ENCODE results near the gene EPB41L3. TPM values are rescaled to one million over a fixed set of nuclear protein-coding genes. Genes with fewer than 3 reads are reported as not detected.
"Not testable (repeated sequence)": the region's sequence is repeated elsewhere in the genome, so short reads cannot be mapped to it uniquely, and the experiment has no call there.

EPB41L3 gene
- total and polyA plus RNA-seq, 5 experiments from 2014 or later: 0.15 to 1.5 (median 0.35) TPM

DNA sequence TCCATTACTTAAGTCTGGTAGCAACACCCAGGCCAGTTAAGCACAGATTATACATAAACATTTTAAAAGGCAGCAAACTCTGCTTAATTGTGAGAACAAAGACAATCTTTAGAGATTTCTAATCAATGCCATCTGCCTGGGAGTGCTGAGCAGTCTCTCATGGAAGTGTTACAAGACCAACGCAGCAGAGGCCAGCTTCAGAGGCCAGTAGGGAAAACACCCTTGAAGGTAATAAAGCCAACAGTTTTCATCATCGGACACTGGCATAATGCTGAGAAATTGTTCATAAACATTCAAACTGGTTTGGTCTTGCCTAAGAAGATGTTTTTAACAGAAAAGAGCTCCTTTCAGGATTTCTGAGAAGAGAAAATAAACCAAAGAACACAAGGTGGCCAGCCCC lies 35.0 kb downstream of the EPB41L3 start:
- peaks cover 8 to 64% (median 15%) of the 10 kb centered on the region in 5 donors for H3K27me3 Mint-ChIP-seq
- DNase-seq (no peak), ATAC-seq (no peak)
- peaks cover 0 to 2% (median 0%) of the 10 kb centered on the region in 9 donors for H3K9me3 Mint-ChIP-seq
- no peak overlapping the region for H3K4me3 Mint-ChIP-seq
- H3K36me3 Mint-ChIP-seq: peaks cover 0 to 4% (median 0%) of the 10 kb centered on the region in 3 donors
- POLR2A ChIA-PET: no interaction called here
- no peak overlapping the region for H3K27ac Mint-ChIP-seq
- H3K4me1 Mint-ChIP-seq: no peaks in the 10 kb centered on the region

DNA sequence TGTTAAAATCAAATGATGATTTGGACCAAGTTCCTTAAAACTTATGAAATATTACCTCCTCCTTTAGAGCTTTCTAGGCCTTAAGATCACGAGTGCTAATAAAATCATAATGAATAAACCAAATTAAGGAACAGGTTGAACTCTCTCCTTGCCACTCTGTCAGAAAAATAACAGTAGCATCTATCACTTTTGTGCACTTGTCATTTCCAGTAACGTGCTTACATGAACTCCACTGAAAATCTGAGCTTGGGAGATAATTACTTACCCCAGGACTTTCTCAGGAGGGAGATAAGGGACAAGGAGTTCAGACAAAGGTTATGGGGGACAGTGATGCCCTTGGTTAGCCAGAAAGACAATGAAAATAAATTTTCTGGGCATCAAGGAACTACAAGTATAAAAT lies 36.0 kb downstream of the EPB41L3 start:
- H3K27ac Mint-ChIP-seq: no peak overlapping the region
- peaks cover 8 to 64% (median 15%) of the 10 kb centered on the region in 5 donors for H3K27me3 Mint-ChIP-seq
- POLR2A ChIA-PET: no interaction called here
- no peak for ATAC-seq
- H3K4me3 Mint-ChIP-seq: no peak overlapping the region
- H3K36me3 Mint-ChIP-seq: peaks cover 0 to 4% (median 0%) of the 10 kb centered on the region in 3 donors
- H3K4me1 Mint-ChIP-seq: no peaks in the 10 kb centered on the region
- peaks cover 0 to 2% (median 0%) of the 10 kb centered on the region in 9 donors for H3K9me3 Mint-ChIP-seq
- no peak for DNase-seq

DNA sequence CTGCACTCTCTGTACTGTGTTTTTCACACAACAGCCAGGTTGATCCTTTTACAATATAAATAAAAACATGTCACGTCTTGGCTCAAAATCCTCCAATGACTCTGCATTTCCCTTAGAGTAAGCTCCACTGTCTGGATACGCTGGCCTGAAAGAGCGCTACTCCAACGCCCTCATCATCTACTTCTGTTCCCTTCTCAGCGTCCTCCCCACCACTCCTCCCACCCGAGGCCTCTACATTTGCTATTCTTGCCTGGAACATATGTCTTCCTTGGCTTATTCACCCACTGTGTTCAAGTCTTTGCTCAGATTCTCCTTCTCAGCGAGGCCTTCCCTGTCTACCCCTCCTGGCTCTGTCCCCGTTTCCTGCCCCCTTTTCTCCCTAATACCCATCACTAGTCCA lies 37.6 kb downstream of the EPB41L3 start:
- peak overlapping the region in 1 of 10 donors; percentile 60 for H3K27ac Mint-ChIP-seq
- H3K4me3 Mint-ChIP-seq: no peak overlapping the region
- peaks cover 0 to 4% (median 0%) of the 10 kb centered on the region in 3 donors for H3K36me3 Mint-ChIP-seq
- peaks cover 0 to 2% (median 0%) of the 10 kb centered on the region in 9 donors for H3K9me3 Mint-ChIP-seq
- DNase-seq (no peak), ATAC-seq (no peak)
- H3K4me1 Mint-ChIP-seq: no peaks in the 10 kb centered on the region
- POLR2A ChIA-PET: no interaction called here
- peaks cover 8 to 52% (median 15%) of the 10 kb centered on the region in 5 donors for H3K27me3 Mint-ChIP-seq

DNA sequence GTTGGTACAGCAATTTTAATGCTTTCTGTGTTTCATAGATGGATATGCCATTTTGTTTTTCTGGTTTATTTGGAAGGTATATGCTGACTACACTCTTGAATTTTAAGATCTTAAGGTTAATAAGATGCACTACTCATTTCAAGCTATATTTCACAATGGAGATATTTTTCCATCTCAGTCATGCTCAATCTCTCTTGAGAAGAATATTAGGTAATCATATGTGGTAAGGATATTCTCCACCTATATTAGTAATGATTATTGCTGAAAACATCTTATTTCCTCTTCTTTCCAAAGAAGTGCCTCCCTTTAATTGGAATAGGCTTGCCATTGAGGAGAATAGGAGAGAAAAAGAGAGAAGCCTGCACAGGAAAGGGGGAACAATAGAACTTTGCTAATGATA lies 40.1 kb downstream of the EPB41L3 start:
- Mint-ChIP-seq H3K27ac (no peak overlapping the region), H3K27me3 (peaks cover 7 to 46% (median 13%) of the 10 kb centered on the region in 5 donors)

DNA sequence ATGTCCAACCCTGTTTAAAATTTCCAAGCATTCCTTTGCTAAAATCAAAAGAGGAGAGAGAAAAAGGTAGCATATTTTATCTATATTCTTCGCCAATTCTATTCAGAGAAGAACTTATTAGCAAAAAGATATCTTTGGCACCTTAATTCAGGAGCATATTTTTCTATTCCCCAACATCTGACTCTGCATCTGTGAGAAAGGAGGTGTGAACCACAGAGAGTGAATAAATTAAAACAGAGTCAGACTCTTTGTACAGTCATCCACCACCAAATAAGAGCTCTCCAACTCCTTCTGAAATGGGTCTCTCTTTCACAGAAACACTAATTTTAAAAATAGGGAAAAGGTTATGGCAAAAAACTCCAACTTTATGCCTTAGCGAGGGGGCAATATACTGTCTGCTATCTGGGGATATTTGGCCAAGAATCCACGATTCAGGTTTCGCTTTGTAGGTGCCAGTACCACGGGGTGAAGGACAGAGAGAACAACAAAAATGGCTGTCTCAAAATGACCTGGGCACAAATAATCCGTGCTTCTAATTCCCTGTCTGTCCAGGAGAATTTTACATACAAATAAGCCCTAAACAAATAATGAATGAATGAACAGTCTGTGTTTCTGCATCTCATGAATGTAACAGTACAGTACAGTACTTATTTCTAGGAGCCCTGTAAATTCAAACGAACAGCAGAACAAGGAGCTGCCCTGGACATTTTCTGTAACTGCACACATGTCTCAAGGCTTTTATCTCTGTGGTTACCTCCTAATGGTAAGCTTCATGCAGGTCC lies 43.4 kb downstream of the EPB41L3 start:
- Mint-ChIP-seq H3K27me3 (peaks cover 2 to 26% (median 8%) of the 10 kb centered on the region in 5 donors), H3K4me1 (no peaks in the 10 kb centered on the region), H3K4me3 (no peak overlapping the region), H3K36me3 (no peaks in the 10 kb centered on the region), H3K9me3 (no peaks in the 10 kb centered on the region), H3K27ac (no peak overlapping the region)
- ATAC-seq: no peak
- POLR2A ChIA-PET: no interaction called here
- DNase-seq: no peak

More for the DNA sequence above, 40.1 kb downstream of the EPB41L3 start:
- Mint-ChIP-seq H3K4me1 (no peaks in the 10 kb centered on the region), H3K36me3 (peaks cover 0 to 4% (median 0%) of the 10 kb centered on the region in 3 donors), H3K4me3 (no peak overlapping the region), H3K9me3 (peaks cover 0 to 2% (median 0%) of the 10 kb centered on the region in 9 donors)
- no peak for DNase-seq
- POLR2A ChIA-PET: no interaction called here
- no peak for ATAC-seq

DNA sequence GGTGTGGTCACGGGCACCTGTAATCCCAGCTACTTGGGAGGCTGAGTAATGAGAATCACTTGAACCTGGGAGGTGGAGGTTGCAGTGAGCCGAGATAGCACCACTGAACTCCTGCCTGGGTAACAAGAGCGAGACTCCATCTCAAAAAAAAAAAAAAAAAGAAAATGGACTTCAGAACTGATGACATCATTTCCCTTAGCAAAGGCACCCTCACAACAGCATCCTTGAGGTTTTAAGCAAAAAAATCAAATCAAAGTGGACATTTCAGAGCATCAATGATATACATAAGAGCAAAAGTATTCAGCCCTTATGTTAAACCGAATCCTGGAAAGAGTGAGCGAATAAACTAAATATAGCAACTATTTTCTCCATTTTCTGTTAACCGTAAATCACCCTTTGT lies 45.3 kb downstream of the EPB41L3 start:
- Mint-ChIP-seq H3K36me3 (no peaks in the 10 kb centered on the region), H3K9me3 (no peaks in the 10 kb centered on the region), H3K4me1 (no peaks in the 10 kb centered on the region), H3K27me3 (peaks cover 1 to 18% (median 7%) of the 10 kb centered on the region in 5 donors), H3K27ac (no peak overlapping the region), H3K4me3 (no peak overlapping the region)
- no peak for ATAC-seq
- DNase-seq: no peak
- POLR2A ChIA-PET: no interaction called here

DNA sequence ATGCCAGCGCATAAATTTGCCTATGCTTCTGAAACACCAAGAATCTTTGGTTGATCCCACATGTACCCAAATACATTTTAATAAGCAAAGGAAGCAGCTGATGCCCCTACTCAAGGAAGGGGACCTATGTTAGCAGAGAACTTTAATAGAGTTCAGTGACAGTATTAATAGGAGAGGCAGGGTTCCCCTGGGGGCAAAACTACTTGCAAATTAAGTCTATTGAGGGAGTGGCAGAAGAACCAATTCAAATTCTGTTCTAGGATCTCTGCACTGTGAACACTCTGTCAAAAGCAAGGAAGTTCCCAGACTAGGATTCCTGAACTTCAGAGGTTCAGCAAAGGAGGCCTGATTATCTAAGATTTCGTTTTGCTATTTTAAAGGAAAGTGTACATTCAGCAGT lies 47.5 kb downstream of the EPB41L3 start:
- Mint-ChIP-seq H3K4me3 (no peak overlapping the region), H3K27me3 (peaks cover 1 to 18% (median 7%) of the 10 kb centered on the region in 5 donors), H3K27ac (no peak overlapping the region), H3K9me3 (no peaks in the 10 kb centered on the region), H3K36me3 (no peaks in the 10 kb centered on the region), H3K4me1 (no peaks in the 10 kb centered on the region)
- DNase-seq (no peak), ATAC-seq (no peak)
- POLR2A ChIA-PET: no interaction called here

DNA sequence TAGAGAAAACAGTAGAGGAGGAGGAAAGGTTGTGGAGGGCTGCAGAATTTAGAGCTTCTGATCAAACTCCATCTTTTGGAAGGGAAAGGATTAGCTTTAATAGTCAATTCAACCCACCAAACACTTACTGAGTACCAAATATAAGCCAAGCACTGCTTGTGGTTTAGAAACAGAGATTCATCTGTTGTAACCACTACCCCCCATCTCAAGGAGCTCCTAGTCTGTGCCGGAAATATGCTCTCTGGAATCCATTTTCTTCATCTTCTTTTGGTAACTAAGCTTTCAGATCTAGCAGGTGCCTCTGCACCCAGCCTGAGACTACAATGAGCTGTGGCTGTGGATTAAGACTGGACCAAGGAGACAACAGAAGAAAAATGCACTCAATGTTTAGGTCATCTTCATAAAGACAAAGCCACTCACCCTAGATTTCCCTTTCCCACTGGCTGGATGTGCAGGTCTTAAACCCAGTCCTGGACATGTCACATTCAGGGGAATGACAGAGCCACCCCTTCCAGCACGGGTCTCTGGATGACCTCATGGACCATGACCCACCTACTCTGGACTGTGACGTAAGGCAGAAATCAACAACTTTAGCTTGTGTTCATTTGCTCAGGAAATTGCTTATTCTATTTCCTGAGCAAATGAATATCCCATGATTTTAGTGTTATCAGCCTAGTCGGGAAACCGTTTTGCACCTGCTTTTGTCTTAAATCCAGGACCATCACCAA lies 52.9 kb downstream of the EPB41L3 start:
- ATAC-seq (no peak), DNase-seq (no peak)
- POLR2A ChIA-PET: no interaction called here
- Mint-ChIP-seq H3K9me3 (peaks cover 0 to 9% (median 0%) of the 10 kb centered on the region in 9 donors), H3K27ac (no peak overlapping the region), H3K4me1 (no peaks in the 10 kb centered on the region), H3K27me3 (peaks cover 0 to 14% (median 5%) of the 10 kb centered on the region in 5 donors), H3K36me3 (no peaks in the 10 kb centered on the region), H3K4me3 (no peak overlapping the region)

DNA sequence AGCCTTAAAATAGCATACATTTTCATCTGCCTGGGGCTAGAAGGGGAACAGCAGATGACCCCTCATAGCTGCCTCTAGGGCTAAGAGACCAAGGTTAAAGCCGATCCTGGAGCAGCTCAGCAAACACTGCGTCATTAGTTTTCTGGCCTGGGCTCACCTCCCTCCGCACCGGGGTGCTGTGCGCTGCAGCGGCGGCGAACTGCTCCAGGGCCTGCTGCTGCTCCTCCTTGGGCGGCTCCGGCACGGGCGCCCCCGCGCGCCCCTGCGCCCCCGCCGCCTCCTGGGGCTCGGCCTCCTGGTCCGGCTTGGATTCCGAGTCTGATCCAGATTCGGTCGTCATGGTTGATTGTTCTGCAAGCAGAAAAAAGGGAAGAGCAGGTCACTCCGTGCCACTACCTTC lies 55.0 kb downstream of the EPB41L3 start:
- Mint-ChIP-seq H3K27me3 (peaks cover 0 to 10% (median 6%) of the 10 kb centered on the region in 5 donors), H3K9me3 (peaks cover 0 to 10% (median 3%) of the 10 kb centered on the region in 9 donors)

DNA sequence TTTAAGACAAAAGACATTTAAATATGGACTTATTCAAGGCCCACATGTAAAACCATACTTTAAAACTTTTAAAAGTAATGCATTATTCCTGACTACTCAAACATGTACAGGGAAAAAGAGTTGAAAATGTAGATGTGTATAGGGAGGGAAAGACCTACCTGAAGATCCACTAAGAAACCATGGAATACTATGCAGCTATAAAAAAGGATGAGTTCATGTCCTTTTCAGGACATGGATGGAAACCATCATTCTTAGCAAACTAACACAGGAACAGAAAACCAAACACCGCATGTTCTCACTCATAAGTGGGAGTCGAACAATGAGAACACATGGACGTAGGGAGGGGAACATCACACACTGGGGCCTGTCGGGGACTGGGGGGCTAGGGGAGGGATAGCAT lies 55.8 kb downstream of the EPB41L3 start:
- ATAC-seq, POLR2A ChIA-PET, H3K36me3 Mint-ChIP-seq, H3K27me3 Mint-ChIP-seq, H3K4me3 Mint-ChIP-seq, H3K27ac Mint-ChIP-seq, H3K4me1 Mint-ChIP-seq, DNase-seq: not testable (repeated sequence)
- peaks cover 0 to 11% (median 3%) of the 10 kb centered on the region in 9 donors for H3K9me3 Mint-ChIP-seq

More for the DNA sequence above, 55.0 kb downstream of the EPB41L3 start:
- no peaks in the 10 kb centered on the region for H3K36me3 Mint-ChIP-seq
- H3K27ac Mint-ChIP-seq: no peak overlapping the region
- DNase-seq: no peak
- POLR2A ChIA-PET: no interaction called here
- no peaks in the 10 kb centered on the region for H3K4me1 Mint-ChIP-seq
- ATAC-seq: no peak
- H3K4me3 Mint-ChIP-seq: no peak overlapping the region

DNA sequence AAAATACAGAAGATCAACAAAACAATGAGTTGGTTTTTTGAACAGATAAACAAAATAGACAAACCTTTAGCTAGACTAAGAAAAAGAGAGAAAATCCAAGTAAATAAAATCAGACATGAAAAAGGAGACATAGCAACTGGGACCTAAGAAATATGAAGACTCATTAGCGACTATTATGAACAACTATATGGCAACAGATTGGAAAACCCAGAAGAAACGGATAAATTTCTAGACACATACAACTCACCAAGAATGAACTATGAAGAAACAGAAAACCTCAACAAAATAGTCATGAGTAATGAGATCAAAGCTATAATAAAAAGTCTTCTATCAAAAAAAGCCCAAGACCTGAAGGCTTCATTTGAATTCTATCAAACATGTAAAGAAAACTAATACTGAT lies 59.3 kb downstream of the EPB41L3 start:
- Mint-ChIP-seq H3K4me3 (no peak overlapping the region), H3K9me3 (peaks cover 0 to 22% (median 12%) of the 10 kb centered on the region in 9 donors), H3K27ac (no peak overlapping the region), H3K27me3 (peaks cover 1 to 10% (median 9%) of the 10 kb centered on the region in 5 donors), H3K4me1 (no peaks in the 10 kb centered on the region), H3K36me3 (peaks cover 0 to 9% (median 0%) of the 10 kb centered on the region in 3 donors)
- DNase-seq (no peak), ATAC-seq (no peak)
- POLR2A ChIA-PET: no interaction called here

DNA sequence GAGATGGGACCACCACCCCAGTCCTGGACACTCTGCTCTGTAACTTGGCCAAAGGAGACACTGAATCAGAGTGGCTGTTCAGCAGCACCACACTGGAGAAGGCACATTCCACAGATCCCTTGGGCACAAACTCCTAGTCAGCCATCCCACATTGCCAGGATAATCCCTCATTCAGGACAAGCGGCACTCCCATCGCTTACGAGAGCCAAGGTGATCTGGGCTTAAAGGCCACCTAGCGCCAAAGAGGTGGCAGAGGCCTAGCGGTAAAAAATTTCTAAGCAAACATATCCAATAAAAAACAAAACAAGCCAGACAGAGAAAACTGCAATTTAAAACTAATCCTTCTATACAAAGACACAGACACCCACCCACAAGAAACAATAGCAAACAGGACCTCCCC lies 62.2 kb downstream of the EPB41L3 start:
- Mint-ChIP-seq H3K9me3 (peaks cover 0 to 22% (median 11%) of the 10 kb centered on the region in 9 donors), H3K4me3 (no peak overlapping the region), H3K36me3 (peaks cover 0 to 9% (median 0%) of the 10 kb centered on the region in 3 donors), H3K27me3 (peaks cover 4 to 27% (median 9%) of the 10 kb centered on the region in 5 donors), H3K4me1 (no peaks in the 10 kb centered on the region), H3K27ac (no peak overlapping the region)
- ATAC-seq (no peak), DNase-seq (no peak)
- POLR2A ChIA-PET: no interaction called here

DNA sequence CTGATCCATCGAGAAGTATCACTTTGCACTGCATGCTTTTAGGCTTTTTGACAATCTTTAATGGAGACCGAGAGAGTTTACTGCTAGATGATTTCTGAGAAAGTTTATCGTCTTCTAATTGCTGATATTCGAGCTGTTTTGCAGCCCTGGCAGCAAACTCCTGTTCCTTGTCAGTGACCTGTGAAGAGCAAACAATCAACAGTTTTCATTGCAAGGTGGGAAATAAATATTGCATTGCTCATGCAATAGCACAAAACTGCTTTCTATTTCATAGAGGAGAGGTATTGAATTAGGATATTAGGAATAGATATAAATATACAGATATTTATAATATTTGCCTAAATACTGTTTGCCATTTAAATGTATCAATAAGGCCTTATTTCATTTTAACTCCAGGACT lies 65.5 kb downstream of the EPB41L3 start:
- POLR2A ChIA-PET: no interaction called here
- no peak overlapping the region for H3K27ac Mint-ChIP-seq
- H3K4me3 Mint-ChIP-seq: no peak overlapping the region
- peaks cover 2 to 7% (median 4%) of the 10 kb centered on the region in 4 donors for H3K4me1 Mint-ChIP-seq
- peaks cover 5 to 42% (median 10%) of the 10 kb centered on the region in 5 donors for H3K27me3 Mint-ChIP-seq
- ATAC-seq: no peak
- H3K9me3 Mint-ChIP-seq: peaks cover 0 to 16% (median 7%) of the 10 kb centered on the region in 9 donors
- peaks cover 0 to 9% (median 0%) of the 10 kb centered on the region in 3 donors for H3K36me3 Mint-ChIP-seq
- no peak for DNase-seq

All from naive thymus-derived CD8-positive, alpha-beta T cell (primary cell).